Body of pancreas (tissue), 4 donors: Measurements from ENCODE around the gene CAPN1. TPM values are rescaled to one million over a fixed set of nuclear protein-coding genes. Genes with fewer than 3 reads are reported as not detected.
A peak's percentile ranks its signal among the peaks of the same experiment; 100 is the strongest.

ENCODE experiments used
- ATAC-seq: fragments of 150-250 bp; one replicate; pipeline ENCODE4 v1.9.1; 2016
- DNase-seq, 4 donors: peaks; one replicate each; pipeline ENCODE4 v3.0.0-alpha.2; 2019
- H3K27ac ChIP-seq, 4 donors: fragments of 200-600 bp; sonication (generic); 1 replicate in 3 of 4; 2 replicates in 1 of 4; pipeline versions ENCODE4 v1.5.1 to v1.6.1; 2016 to 2019; ENCODE audit warnings: mild to moderate bottlenecking in 1 of 4, mixed read lengths in 1 of 4, moderate library complexity in 1 of 4
- H3K27me3 ChIP-seq, 2 donors: fragments of 200-600 bp; sonication (generic); one replicate each; pipeline ENCODE4 v1.6.0; 2016; ENCODE audit warnings: mild to moderate bottlenecking in 1 of 2
- H3K36me3 ChIP-seq, 2 donors: fragments of 200-600 bp; sonication (generic); replicated peaks in 1 of 2; 2 replicates each; pipeline ENCODE4 v1.5.1; 2016; ENCODE audit warnings: low read depth in 2 of 2; ENCODE audit not compliant: insufficient read depth in 1 of 2
- H3K4me1 ChIP-seq: fragments of 200-600 bp; sonication (generic); one replicate; pipeline ENCODE4 v1.6.0; 2016
- H3K4me3 ChIP-seq, 2 donors: fragments of 200-600 bp; sonication (generic); 1 replicate in 1 of 2; 2 replicates in 1 of 2; pipeline ENCODE4 v1.5.1; 2016 to 2019
- H3K9me3 ChIP-seq, 3 donors: fragments of 200-600 bp; sonication (generic); 1 replicate in 2 of 3; 2 replicates in 1 of 3; pipeline ENCODE4 v1.5.1; 2016
- POLR2A ChIP-seq, 3 donors: fragments of 450-650 bp; IDR thresholded peaks; one replicate each; pipeline ENCODE4 v1.6.1; 2016; ENCODE audit warnings: antibody characterized with exemption in 3 of 3, mild to moderate bottlenecking in 2 of 3
- WGBS, 2 donors: methylation state at CpG; one replicate each; pipeline ENCODE4 v1.1.5; 2017; 5-methylcytosine and 5-hydroxymethylcytosine counted together
- intact Hi-C: fragments of 100-400 bp; cut with DNase I; formaldehyde crosslinking; loops from one replicate; pipeline ENCODE4 v1.15.1; 2023
- total RNA-seq, 2 donors: library from RNA; depleted of rRNA; stranded (reverse); fragments of >200 nt; gene quantifications; one replicate each; pipeline ENCODE4 v1.1.0, GENCODE V29; 2016
- TF ChIP-seq, protein P1 (sequence below), 7 experiments: fragments of 450-650 bp in 4 of 7; fragments of 200-600 bp in 3 of 7; sonication (generic) in 3 of 7; IDR thresholded peaks; one replicate each; pipeline ENCODE4 v1.5.1; 2016 to 2019; ENCODE audit warnings: antibody characterized with exemption in 7 of 7

Gene CAPN1
- total RNA-seq, 2 donors from 2014 or later = 142 to 245 TPM

- DNase-seq (peak; percentile 92 to 94 (median 94)), ATAC-seq (peak; percentile 78)
- H3K4me1 ChIP-seq = peaks cover 49% of the 10 kb centered on the region
- H3K27ac ChIP-seq = peak within 1 kb of the TSS; percentile 98 to 100 (median 99)
- H3K36me3 ChIP-seq = peaks cover 14 to 27% of the 10 kb centered on the region in 2 donors
- peak within 1 kb of the TSS; percentile 63 to 83 for H3K4me3 ChIP-seq
- TF ChIP-seq, protein P1, sequence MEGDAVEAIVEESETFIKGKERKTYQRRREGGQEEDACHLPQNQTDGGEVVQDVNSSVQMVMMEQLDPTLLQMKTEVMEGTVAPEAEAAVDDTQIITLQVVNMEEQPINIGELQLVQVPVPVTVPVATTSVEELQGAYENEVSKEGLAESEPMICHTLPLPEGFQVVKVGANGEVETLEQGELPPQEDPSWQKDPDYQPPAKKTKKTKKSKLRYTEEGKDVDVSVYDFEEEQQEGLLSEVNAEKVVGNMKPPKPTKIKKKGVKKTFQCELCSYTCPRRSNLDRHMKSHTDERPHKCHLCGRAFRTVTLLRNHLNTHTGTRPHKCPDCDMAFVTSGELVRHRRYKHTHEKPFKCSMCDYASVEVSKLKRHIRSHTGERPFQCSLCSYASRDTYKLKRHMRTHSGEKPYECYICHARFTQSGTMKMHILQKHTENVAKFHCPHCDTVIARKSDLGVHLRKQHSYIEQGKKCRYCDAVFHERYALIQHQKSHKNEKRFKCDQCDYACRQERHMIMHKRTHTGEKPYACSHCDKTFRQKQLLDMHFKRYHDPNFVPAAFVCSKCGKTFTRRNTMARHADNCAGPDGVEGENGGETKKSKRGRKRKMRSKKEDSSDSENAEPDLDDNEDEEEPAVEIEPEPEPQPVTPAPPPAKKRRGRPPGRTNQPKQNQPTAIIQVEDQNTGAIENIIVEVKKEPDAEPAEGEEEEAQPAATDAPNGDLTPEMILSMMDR (IDR thresholded peaks at IDR 0.05) = peak in 1 of 7 experiments; percentile 17
- peak; percentile 96 to 99 (median 98) for TF ChIP-seq POLR2A (IDR thresholded peaks at IDR 0.05)
- no peaks in the 10 kb centered on the region for H3K27me3 ChIP-seq
- no peaks in the 10 kb centered on the region for H3K9me3 ChIP-seq
- WGBS, 2 donors = 0% methylated on average over 8 to 43 of the region's 60 CpGs
- intact Hi-C loops = loop anchor here (5.0 kb wide), 1 partner anchor 53 kb away; no protein-coding TSS in a partner anchor
Observed at GRCh38 chr11:65134240-65134951, 47.3 kb upstream of the CAPN1 start, which contains the start of gene SYVN1. Gene SYVN1 (minus strand): TSS chr11:65134519. CDS start chr11:65133601, 918 bp downstream.

GRCh38 chr11:65134952-65135632, 46.6 kb upstream of the CAPN1 start:
- intact Hi-C loops = loop anchor here (5.0 kb wide), 1 partner anchor 52 kb away; no protein-coding TSS in a partner anchor
- TF ChIP-seq, protein P1 (IDR thresholded peaks at IDR 0.05) = peak in 1 of 7 experiments; percentile 15
- peak in 1 of 3 donors; percentile 39 for TF ChIP-seq POLR2A (IDR thresholded peaks at IDR 0.05)
- no peaks in the 10 kb centered on the region for H3K9me3 ChIP-seq
- peaks cover 7 to 20% of the 10 kb centered on the region in 2 donors for H3K36me3 ChIP-seq
- ATAC-seq (peak; percentile 89), DNase-seq (peak; percentile 98 to 99 (median 99))
- H3K4me3 ChIP-seq = peak overlapping the region; percentile 63 to 83
- H3K27ac ChIP-seq = peak overlapping the region; percentile 98 to 100 (median 99)
- peaks cover 49% of the 10 kb centered on the region for H3K4me1 ChIP-seq
- no peaks in the 10 kb centered on the region for H3K27me3 ChIP-seq
- 1% methylated on average over 23 to 24 of the region's 24 CpGs for WGBS, 2 donors

DNA sequence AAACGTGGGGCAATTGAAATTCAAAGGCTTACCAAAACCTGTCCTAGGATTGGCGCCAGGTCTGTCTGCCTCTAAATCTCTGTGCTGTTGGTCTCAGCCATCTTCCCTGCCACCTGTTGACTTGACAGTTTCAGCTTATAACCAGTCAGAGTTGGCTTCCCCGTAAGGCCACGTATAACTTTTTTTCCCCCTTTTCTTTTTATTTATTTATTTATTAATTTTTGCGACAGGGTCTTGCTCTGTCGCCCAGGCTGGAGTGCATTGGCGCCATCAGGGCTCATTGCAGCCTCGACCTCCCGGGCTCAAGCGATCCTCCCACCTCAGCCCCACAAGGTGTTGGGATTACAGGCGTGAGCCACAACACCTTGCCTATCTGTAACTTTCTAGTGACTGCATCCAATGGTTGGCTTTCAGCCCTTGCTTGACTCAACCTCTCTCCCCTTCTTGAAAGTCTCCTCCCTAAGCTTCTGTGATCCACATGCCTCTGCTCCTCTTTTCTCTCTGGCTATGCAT, 46.0 kb upstream of the CAPN1 start:
- Histone ChIP-seq H3K27ac (peak overlapping the region; percentile 98 to 100 (median 99)), H3K27me3 (no peaks in the 10 kb centered on the region), H3K9me3 (no peaks in the 10 kb centered on the region), H3K4me3 (no peak overlapping the region), H3K36me3 (peaks cover 1 to 16% of the 10 kb centered on the region in 2 donors), H3K4me1 (peaks cover 47% of the 10 kb centered on the region)
- DNase-seq (peak in 1 of 4 donors; percentile 5), ATAC-seq (no peak)
- WGBS, 2 donors = 36 to 39% methylated on average over 11 of the region's 11 CpGs
- TF ChIP-seq, protein P1 (IDR thresholded peaks at IDR 0.05) = no peak
- no peak for TF ChIP-seq POLR2A (IDR thresholded peaks at IDR 0.05)
- intact Hi-C loops = no loop called here

GRCh38 chr11:65136515-65137096, 45.1 kb upstream of the CAPN1 start:
- WGBS, 2 donors = 90 to 93% methylated on average over 15 of the region's 15 CpGs
- TF ChIP-seq POLR2A (IDR thresholded peaks at IDR 0.05) = no peak
- TF ChIP-seq, protein P1 (IDR thresholded peaks at IDR 0.05) = no peak
- no peaks in the 10 kb centered on the region for H3K9me3 ChIP-seq
- peaks cover 0 to 8% of the 10 kb centered on the region in 2 donors for H3K36me3 ChIP-seq
- peaks cover 38% of the 10 kb centered on the region for H3K4me1 ChIP-seq
- DNase-seq = no peak
- no peaks in the 10 kb centered on the region for H3K27me3 ChIP-seq
- no peak overlapping the region for H3K4me3 ChIP-seq
- no peak for ATAC-seq
- H3K27ac ChIP-seq = peak overlapping the region in 3 of 4 donors; percentile 98 to 100 (median 99)
- intact Hi-C loops = no loop called here
